NK-92 (cell line): Measurements from ENCODE around the gene FSIP1.

Experiments
- DNase-seq: peaks from one replicate; lab custom pipeline; 2025; ENCODE audit not compliant: unreplicated experiment; lab: John Stamatoyannopoulos, UW

FSIP1 gene

DNA sequence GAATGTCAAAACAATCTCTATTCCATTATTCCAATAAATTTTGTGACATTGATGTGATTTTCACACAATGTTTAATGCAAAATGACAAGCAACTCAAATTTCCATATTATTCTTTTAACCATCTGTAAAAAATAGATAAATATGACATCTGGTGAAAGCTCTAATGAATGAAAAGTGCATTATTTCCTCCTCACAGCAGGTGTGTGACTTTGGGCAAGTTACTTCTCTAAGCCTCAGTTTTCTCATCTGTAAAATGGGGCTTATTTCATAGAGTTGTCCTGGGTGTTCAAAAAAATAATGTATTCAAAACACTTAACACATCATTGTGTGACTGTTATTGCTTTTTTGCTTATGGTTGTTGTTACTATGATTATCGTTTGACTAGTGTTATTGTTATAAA is 131.3 kb downstream of the FSIP1 start:
- DNase-seq = no peak

DNA sequence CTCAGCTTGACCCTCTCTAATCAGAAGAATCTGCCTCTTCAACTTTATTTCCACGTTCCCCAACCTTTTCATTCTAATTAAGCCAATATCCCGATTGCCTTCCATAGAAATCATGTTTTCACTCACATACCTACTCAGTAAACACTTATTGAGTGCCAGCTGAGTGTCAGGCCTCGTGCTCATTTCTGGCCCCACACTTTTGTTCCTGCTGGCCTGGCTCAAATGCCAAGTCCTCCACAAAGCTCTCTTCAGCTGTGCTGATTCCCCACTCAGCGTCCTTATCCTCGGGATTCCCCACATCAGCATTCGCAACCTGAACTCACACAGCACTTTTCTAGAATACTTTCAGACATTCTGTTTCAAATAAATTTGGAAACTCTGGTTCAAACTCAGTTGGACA is 132.9 kb downstream of the FSIP1 start:
- DNase-seq = no peak

DNA sequence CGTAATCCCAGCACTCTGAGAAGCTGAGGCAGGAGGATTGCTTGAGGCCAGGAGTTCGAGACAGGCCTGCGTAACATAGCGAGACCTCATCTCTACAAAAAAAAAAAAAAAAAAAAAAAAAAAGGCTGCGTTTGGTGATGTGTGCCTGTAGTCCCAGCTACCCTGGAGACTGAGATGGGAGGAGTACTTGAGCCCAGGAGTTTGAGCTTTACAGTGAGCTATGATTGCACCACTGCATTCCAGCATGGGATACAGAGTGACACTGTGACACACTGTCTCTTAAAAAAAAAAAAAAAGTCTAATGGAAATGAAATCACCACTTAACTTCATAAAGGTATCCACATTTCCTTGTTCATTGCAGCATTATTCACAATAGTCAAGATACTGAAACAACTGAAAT is 136.2 kb downstream of the FSIP1 start:
- no peak for DNase-seq

DNA sequence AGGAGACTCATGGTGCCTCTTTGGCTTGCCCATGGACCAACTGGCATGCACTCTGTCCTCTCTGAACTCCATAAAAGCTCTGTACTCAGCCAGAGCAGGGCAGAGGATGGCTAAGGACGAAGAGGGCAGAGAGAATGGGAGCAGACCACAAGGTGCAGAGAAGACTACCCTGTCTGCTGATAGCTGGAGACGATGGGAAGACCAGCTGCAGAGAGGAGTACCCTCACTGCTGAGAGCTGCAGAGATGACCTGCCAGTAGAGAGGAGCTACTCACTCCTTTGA is 136.7 kb downstream of the FSIP1 start:
- DNase-seq = no peak

DNA sequence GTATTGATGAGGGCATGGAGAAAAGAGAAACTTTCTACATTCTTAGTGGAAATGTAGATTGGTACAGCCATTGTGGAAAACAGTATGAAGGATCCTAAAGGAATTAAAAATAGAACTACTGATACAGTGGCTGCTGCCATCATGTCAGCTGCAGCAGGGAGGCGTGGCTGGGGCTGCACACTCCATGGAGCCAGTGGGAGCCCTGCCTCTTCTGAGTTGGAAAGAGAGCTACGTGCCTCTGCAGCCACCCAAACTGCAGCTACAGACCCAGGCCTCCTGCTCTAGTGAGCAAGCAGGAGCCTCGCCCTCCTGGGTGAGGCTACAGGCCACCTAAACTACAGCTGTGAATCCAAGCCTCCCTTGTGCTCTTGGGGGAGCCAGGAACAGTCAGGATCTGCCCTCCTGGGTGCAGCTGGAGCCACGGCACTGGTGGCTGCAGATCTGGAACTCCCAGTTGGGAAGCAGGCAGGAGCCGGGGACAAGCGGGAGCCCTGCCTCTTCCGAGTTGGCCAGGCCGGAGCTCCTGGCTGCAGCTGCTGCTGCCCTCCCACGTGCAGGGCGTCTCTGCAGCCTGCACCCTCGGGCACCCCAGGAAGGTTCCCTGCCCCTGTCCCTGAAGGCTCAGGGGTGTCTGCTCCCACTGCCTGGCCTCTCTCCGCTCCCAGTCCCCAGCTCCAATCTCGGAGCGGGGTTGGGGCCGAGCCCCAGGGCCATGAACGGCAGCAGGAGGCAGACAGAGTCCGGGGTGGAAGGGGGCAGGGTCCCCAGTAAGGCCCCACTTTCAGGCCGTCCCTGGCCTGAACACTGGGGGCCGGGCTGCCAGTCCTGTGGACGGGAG is 137.3 kb downstream of the FSIP1 start:
- DNase-seq = no peak

DNA sequence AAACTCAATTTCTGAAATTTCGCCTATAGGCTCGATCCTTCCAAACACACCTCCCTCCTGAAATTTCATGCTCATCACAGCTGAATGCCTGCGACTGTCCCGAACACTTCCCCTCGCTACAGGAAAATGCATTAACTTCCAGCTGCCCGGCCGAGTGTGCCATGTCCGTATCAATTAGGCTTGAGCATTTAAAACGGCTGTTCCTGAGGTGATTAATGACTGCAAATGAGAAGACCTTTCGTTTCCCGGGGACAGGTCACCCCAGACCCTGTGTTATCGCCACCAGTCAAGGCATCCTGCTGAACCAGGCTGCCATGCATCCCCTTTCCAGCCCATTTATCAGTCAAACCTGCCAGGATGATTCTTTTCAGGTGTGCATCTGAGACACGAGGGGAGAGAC is 138.5 kb downstream of the FSIP1 start:
- DNase-seq = no peak

DNA sequence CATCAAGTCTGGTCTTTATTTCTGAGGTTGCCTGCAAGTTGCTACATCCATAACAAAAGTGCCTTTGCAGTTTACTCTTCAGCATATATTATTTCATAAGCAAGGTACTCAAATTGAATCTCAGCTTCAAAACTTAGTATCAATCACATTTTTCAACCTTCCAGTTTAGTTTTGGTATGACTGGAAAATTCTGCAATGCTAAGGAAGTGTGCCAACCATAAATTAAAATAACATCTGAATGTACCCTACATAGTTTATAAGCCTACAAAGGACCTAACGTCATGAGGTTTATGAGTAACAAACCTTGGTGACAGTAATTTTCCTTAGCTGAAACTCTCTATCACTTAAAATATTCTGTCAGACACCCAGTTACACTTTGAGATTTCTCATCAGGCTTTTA is 138.9 kb downstream of the FSIP1 start:
- no peak for DNase-seq

DNA sequence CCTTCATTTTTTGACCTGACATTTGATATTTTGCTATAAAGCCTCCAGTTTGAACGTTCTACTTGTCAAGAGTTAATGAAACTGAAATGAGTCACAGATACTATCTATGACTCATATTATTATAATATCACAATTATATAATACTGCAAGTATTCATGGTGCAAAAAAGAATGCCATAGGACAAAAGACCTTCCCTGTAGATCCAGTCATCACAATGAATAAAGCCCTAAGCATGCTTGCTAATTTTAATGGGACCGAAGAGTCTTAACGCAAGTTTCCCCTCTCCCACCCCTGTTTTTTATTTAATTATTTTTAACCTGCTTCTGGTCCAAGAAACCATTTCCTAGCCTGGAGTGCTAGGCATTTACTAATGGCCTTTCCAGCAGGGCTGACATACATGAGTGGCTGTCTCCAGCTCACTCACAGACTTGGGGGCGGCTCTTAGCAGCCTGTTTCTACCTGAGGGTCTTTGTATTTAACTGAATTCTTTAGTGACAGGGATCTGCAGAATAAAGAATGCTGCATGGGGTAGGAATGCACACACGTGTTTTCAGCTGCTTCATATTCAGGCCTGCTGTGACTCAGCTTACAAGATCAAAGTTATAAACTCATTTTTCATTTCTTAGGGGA is 140.5 kb downstream of the FSIP1 start:
- DNase-seq = no peak

DNA sequence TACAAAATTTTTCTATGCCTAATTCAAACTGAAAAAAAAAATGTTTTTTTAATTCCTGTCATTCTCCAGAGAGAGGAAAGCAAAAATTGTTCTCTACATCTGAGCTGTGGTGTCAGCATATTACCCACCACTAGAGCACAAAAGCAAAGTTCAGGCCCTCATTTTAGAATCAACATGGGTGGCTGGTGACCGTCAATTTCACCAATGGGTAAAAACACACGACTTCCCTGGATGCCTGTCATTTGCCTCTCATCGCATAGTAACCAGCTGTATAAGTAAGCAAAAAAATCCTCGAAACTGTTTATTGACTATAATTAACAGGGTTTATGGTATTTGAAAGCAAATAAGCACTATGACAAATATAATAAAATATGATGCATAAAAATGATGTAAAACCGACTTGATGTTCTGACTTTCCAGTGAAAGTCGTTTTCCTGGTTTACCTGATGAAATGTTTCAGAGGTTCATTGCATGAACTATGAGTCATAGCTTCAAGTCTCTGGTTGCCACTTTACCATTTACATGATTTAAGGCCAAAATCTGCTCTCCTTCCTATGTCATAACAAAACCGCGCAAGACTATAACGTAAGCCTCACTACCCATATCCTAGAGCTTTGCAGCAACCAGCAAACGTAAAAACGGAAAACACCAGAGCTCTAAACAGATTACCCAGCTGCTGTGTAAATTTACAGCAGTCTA is 141.3 kb downstream of the FSIP1 start:
- DNase-seq = no peak

DNA sequence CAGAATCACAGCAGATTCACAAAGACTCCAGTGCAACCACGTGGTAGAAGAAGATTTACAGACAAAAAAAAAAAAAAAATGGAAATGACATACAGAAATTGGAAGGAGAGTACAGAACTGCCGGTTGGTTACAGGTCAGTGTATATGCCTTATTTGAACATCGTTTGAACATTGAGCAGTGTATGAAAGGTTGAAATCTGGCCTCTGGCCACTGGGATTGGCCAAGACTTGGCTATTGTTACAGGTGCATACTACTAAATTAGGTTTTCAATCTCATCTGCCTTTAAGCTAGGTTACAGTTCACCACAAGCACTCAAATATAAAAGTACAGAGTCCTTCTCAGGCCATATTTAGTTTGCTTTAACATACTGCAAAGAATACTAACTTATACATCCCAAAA is 142.0 kb downstream of the FSIP1 start:
- DNase-seq = no peak

DNA sequence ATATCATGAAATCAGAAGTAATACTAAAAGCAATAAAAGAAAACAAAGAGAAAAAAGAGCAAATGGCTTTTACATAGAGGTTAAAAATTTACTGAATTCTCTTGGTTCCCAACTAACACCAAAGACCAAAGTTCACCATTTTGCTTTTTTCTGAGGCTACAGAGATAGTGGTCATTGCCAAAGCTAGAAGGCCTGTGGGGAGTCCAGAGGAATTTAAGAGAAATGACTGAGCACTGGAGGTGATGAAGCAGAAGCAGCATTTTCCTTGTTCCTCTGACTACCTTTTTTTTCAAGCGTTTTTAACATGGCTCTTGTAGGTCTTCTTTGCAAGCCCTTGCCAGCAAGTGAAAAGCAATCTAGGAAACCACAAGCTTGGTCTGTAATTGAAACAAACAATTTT is 143.6 kb downstream of the FSIP1 start:
- DNase-seq = no peak

DNA sequence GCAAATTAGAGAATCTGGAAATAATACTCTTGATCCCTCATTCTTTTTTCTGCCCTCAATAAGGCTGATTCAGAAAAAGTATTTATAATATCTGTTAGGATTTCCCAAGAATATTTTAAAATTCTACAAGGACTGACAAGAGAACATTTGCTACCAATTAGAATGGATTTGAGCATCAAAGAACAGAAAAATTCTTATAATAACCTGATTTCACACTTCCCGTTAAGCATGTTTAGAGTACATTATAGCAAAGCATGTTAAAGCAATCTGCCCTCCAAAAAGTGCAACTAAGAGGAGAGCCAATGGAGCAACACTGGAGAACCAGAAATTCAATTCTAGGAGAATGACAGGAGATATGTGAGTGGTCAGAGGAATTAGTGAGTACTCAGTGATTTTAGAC is 144.6 kb downstream of the FSIP1 start:
- DNase-seq = no peak

DNA sequence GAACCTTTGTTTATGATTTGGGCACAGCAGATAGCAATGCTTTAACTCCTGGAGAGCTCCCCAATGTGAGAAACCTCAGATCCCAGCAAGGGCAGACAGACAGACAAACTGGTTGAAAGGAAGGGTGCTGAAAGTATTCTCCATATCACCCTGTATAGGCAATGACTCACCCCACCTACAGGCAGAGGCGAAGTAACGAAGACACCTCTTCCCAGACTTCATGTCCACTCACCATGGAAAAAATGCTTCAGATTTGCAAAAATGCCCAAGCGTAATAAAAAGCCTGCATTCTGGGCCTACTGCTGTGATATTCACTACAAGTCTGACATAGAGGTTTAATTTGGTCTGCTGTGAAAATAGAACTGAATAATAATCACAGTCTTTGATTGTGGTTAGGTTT is 151.3 kb downstream of the FSIP1 start:
- DNase-seq = no peak

DNA sequence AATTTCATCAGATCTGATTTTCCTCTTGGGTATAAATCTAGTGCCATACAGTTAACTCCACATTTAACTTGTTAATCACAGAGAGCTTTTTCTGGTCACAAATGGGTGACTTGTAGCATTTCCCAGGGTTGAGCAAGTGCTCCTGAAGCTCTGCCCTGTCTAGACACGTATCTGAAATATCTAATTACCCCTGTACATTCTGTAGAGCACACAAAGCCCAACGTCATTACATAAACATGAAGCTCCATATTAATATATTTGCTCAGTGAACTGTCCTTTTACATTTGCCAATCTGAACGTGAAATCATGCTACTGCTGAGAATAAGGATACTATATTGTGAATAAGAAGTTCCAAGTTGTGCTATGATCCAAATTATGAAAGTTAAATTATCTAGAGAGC is 152.7 kb downstream of the FSIP1 start:
- DNase-seq = no peak

DNA sequence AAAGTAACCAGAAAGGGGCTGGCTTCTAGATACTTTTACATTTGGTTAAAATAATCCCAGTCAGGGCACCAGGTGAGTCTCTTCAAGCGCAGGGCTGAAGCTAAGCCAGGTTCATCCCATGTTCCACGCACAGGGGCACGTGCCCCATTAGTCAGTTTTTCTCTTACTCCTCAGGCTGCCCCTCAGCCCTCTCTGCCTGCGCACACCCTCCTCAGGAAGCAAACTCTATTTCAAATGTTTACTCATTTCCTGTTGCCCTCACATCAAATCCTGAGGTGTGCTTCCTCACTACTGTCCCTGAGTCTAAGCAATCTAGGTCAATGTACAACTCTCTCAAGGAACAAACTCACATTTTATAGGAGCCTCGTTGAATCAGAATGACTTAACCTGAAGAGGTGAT is 153.3 kb downstream of the FSIP1 start:
- no peak for DNase-seq

DNA sequence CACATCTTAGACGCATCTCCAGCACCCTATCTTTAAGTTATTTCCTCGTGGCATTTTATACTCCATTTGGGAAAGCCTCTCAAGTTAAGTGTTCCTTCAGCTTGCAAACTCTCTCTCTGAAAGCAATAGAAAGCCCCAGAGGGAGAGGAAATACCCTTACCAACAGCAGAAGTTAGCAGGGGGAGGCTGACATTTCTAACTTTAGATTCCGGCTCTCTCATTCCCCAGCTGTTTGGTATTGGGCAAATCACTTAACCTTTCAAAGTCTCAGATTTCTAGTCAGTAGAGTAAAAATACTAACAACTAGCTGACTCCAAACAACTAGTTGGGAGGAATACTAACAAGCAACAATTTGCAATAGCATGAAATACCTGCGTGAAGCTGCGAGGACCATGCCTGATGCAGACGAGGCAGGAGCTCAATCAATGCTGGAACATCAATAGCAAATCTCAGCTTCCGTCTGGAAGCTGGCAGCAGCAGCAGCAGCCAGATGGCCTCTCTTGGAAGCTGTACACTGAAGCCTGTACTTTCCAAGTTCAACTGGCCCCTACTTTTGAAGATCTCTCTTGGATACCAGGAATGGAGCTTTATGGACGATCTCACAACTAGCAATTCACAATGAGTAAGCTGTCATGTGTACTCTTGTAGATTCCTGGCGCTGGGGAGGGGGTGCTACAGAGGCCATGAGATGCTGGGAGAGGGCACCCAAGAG is 153.9 kb downstream of the FSIP1 start:
- no peak for DNase-seq

DNA sequence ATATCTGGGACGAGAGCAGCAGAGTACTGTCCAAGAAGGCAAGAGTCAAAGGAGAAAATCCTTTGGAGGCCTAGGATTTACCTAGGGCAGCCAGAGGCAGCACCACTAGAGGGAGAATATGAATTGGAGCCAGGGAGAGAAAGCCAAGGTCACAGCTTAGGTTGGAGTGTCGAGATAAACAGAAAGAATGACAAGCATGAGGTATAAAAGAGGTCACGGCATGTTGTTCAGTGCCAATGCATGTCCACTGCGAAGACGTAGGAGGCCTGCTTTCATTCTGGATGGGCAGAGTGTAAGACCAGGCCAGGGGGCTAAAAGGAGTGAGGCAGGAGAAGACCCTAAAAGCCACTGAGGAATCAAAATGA is 154.5 kb downstream of the FSIP1 start:
- no peak for DNase-seq

DNA sequence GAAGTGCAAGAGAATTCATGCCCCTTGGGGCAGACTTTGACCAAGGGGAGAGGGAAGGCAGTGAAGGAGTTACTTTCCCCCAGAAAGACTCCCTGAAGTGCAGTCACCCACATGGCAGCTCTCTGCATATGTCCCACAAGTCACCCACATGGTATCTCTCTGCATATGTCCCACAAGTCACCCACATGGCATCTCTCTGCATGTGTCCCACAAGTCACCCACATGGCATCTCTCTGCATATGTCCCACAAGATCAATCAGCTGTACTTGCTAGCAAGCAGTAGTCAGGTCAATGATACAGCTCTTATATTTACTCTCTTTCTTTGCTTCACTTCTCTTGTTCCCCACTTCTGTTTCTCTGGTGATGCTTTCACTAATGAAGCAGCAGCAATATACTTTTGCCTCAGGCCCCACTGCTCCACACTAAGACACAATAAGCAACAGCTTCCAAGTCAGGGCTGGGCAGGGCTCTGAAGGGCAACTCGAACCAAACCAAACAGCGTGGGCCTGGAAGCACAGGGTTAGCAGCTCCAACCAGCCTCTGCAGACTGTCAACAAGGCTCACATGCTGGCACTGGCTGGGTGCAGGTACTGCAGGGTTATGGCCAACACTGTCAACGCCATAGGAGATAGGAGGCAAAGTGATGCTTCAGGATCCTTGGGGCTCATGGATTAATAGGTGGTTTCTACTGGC is 155.0 kb downstream of the FSIP1 start:
- no peak for DNase-seq

DNA sequence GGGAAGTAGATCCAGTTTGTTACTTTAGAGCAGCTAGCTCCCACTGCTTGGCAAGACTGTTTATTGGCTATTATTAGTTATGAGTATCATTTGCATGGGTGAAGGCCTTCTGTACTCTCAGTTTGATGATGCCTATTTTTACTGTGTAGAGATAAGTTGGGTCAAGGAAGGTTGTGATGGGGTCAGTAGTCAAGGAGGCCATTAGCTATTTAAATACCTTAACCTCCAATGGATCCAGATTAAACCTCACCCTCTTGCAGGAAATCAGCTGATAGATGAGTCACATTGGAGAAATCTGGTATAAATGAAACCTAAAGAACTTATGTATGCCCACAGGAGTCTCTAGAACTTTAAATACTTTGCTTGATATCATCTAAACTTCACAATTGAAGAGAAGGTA is 156.8 kb downstream of the FSIP1 start:
- no peak for DNase-seq

DNA sequence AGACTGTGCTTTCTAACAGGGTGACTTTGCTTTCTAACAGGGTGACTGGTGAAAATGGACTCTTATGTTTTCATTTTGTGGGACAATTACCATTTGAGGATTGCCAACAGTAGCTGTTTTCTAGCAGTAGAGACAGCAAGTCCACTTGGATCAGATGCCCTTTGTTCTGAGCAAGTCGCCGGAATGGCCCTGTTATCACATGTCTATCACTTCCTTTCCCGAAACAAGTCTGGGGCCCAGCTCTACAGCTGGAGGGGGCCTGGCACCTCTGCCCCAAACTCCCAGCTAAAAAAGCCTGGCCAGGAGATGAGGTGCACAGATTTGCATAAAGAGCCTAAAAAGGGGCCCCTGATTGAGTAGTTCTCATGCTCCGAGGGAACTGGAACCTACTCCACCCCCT is 157.2 kb downstream of the FSIP1 start:
- no peak for DNase-seq

DNA sequence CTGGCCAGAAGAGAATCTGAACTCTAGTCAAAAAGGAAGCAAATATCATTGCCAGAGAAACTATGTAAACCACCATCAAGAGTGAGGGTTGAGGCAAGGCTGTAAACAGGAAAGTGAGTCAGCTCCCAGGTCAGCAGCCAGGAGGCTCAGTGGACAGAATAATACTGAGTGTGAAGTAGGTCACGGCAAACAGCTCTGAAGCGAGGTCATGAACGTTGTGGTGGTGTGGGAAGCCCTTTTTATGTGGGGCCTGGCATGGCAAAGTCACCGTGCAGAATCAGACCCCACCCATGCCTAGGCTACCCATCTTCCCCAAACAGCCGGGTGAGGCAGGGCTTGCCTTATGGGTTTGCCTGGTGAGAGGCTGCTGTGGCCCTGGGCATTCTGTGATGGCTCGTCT is 157.8 kb downstream of the FSIP1 start:
- DNase-seq = no peak
